ENCODE results near the gene DAPK1. TPM values are rescaled to one million over a fixed set of nuclear protein-coding genes. Genes with fewer than 3 reads are reported as not detected.

DAPK1 gene
- total and polyA plus RNA-seq, 10 of the 15 experiments (the other 5 are each of a cell fraction or from before 2014, with no cell fraction given) = 8.2 to 94.7 (median 51.6) TPM

GRCh38 chr9:87515006-87515405 is 17.3 kb downstream of the DAPK1 start (continued):
- TF ChIP-seq JUND (IDR thresholded peaks at IDR 0.05; ENCODE audit: low read depth, low read length) (no peak), HDGF (IDR thresholded peaks at IDR 0.05) (no peak), BRCA1 (IDR thresholded peaks at IDR 0.05; ENCODE audit: low read depth, low read length) (no peak), CHD2 (IDR thresholded peaks at IDR 0.05; ENCODE audit: borderline replicate concordance, low read depth, low read length) (no peak), RB1 (IDR thresholded peaks at IDR 0.05; ENCODE audit: borderline replicate concordance) (no peak), MYC (IDR thresholded peaks at IDR 0.05; ENCODE audit: insufficient read depth, insufficient read length, insufficient replicate concordance, low read length, severe bottlenecking) (no peak), NFYA (IDR thresholded peaks at IDR 0.05; ENCODE audit: borderline replicate concordance, low read depth, low read length) (no peak)

GRCh38 chr9:87515588-87516221 is 18.0 kb downstream of the DAPK1 start:
- POLR2A ChIA-PET = no interaction called here
- WGBS (ENCODE audit: insufficient coverage, insufficient replicate concordance, low lambda C conversion rate, missing lambda C conversion rate) = 46% methylated on average over 8 of the region's 9 CpGs
- H4K20me1 ChIP-seq (ENCODE audit: control insufficient read depth, insufficient read depth) = no peaks in the 10 kb centered on the region
- SMC1A ChIA-PET (ENCODE audit: uncharacterized antibody, unreplicated experiment) = interaction anchor here (0.8 to 4.1 kb wide), 17 partner anchors 8 to 126 kb away, joined by 3 to 15 read pairs (median 4); no protein-coding TSS in a partner anchor
- H3K4me3 ChIP-seq = no peak overlapping the region
- H3K4me2 ChIP-seq (ENCODE audit: control insufficient read depth, insufficient read depth) = no peak overlapping the region
- in situ Hi-C loops (cut with MboI) = no loop called here
- RAD21 ChIA-PET (ENCODE audit: unreplicated experiment) = interaction anchor here (0.9 to 1.8 kb wide), 7 partner anchors 14 to 147 kb away, joined by 3 to 6 read pairs (median 3); partner anchors contain the start of gene DAPK1
- peaks cover 4% of the 10 kb centered on the region for H3K79me2 ChIP-seq (ENCODE audit: control insufficient read depth, insufficient read depth, low read length)
- no peak overlapping the region; the same call in 1 of the 2 replicates for H3K27ac ChIP-seq (ENCODE audit: control insufficient read depth, insufficient read depth)
- CTCF ChIA-PET = interaction anchor here (0.8 kb wide), 1 partner anchor 16 kb away, joined by 4 read pairs; no protein-coding TSS in a partner anchor
- H3K36me3 ChIP-seq (ENCODE audit: control insufficient read depth in 2 of 2, insufficient read depth in 2 of 2, low read length in 1 of 2) = peaks cover 0 to 3% of the 10 kb centered on the region in 2 experiments; a peak in 2 of 4 replicates
- ATAC-seq = no peak
- H3K27me3 ChIP-seq (replicated peaks in 1 of 2; ENCODE audit: control insufficient read depth in 2 of 2, insufficient read depth in 2 of 2, low read length in 1 of 2) = no peaks in the 10 kb centered on the region
- DNase-seq (ENCODE audit: low read depth, low spot score) = no peak
- H3K4me1 ChIP-seq (ENCODE audit: control insufficient read depth, insufficient read depth, low read length) = peaks cover 44% of the 10 kb centered on the region
- no peak overlapping the region for H2AFZ ChIP-seq (ENCODE audit: control insufficient read depth, low read depth, low read length)
- H3K9me3 ChIP-seq (replicated peaks; ENCODE audit: control insufficient read depth, insufficient read depth, low read length) = no peaks in the 10 kb centered on the region; the same call in 2 of the 3 replicates
- no TSS peak for BruUV-seq (replicated peaks)
- no peak for FAIRE-seq
- no peak overlapping the region for H3K9ac ChIP-seq (ENCODE audit: control insufficient read depth, insufficient read depth, low read length)
- intact Hi-C loops (cut with micrococcal nuclease; ENCODE audit: unreplicated experiment) = no loop called here
- TF ChIP-seq HSF1 (IDR thresholded peaks at IDR 0.05; ENCODE audit: low read depth, low read length) = no peak
- no peak for TF ChIP-seq MLLT1 (IDR thresholded peaks at IDR 0.05)
- TF ChIP-seq TBL1XR1 (IDR thresholded peaks at IDR 0.05; ENCODE audit: low read depth, low read length) = no peak
- no peak for TF ChIP-seq SKIL (IDR thresholded peaks at IDR 0.05; ENCODE audit: low read depth, poor library complexity, severe bottlenecking)
- no peak for TF ChIP-seq POLR2AphosphoS5 (IDR thresholded peaks at IDR 0.05; ENCODE audit: low read length)
- TF ChIP-seq POU2F2 (IDR thresholded peaks at IDR 0.05; ENCODE audit: borderline replicate concordance, low read depth, low read length) = no peak
- TF ChIP-seq ATF3 (IDR thresholded peaks at IDR 0.05; ENCODE audit: borderline replicate concordance, extremely low read depth, low read depth, low read length) = no peak
- TF ChIP-seq PKNOX1 (IDR thresholded peaks at IDR 0.05) = no peak
